HCT116 (cell line): ENCODE measurements around the gene PSME2. TPM values are rescaled to one million over a fixed set of nuclear protein-coding genes. Genes with fewer than 3 reads are reported as not detected.

Experiments used
- ATAC-seq: fragments of 200-7000 bp; cut with Tn5 transposase; 2 replicates; pipeline ENCODE4 v1.9.1; 2020; ENCODE audit warnings: mild to moderate bottlenecking, moderate library complexity
- BruUV-seq: library from RNA; stranded (reverse); fragments of 400-500 nt; replicated peaks from 2 replicates; lab custom pipeline; 2021; lab: Mats Ljungman, UMichigan
- CTCF ChIA-PET: fragments of 300-600 bp; sonication (Branson Sonifier 250); formaldehyde crosslinking; loops from one replicate; lab custom pipeline; 2021; ENCODE audit warnings: antibody characterized with exemption; lab: Charles Lee
- POLR2A ChIA-PET: fragments of 300-600, 350-600 bp; sonication (Branson Sonifier 250); formaldehyde crosslinking; loops from one replicate; lab custom pipeline; 2021; ENCODE audit warnings: antibody characterized with exemption; lab: Charles Lee
- RAD21 ChIA-PET, 2 experiments: fragments of 300-600 bp; sonication (Branson Sonifier 250); formaldehyde crosslinking; loops; one replicate each; lab custom pipeline; 2023; ENCODE audit warnings: low total read pairs in 2 of 2; ENCODE audit not compliant: uncharacterized antibody in 2 of 2, unreplicated experiment in 2 of 2, low non-redundant PET in 1 of 2; lab: Charles Lee
- DNase-seq: peaks from one replicate; pipeline ENCODE4 v3.0.0-alpha.2; 2010; ENCODE audit warnings: low read depth, low spot score
- H2AFZ ChIP-seq: fragments of 200-600 bp; shearing (Covaris generic), sonication (generic); 2 replicates; pipeline ENCODE4 v1.6.1; 2017; ENCODE audit warnings: low read depth, mixed run types, mixed read lengths, antibody characterized with exemption, low read length; ENCODE audit not compliant: poor library complexity, severe bottlenecking
- H3K27ac ChIP-seq: 2 replicates; pipeline ENCODE4 v1.5.1; 2012; ENCODE audit warnings: low read depth, low read length
- H3K27me3 ChIP-seq: fragments of 200-600 bp; sonication (generic); 2 replicates; pipeline ENCODE4 v1.6.1; 2016; ENCODE audit warnings: mixed run types, low read length, mixed read lengths; ENCODE audit not compliant: insufficient read depth
- H3K36me3 ChIP-seq, 2 experiments: fragments of 200-500 bp in 1 of 2; fragments of 200-600 bp in 1 of 2; sonication (Bioruptor generic) in 1 of 2; sonication (generic) in 1 of 2; 2 replicates each; pipeline versions ENCODE4 v1.5.1 to v1.6.1; 2014 to 2016; ENCODE audit warnings: low read length in 2 of 2, inconsistent platforms in 1 of 2, mixed read lengths in 1 of 2, mixed run types in 1 of 2; ENCODE audit not compliant: insufficient read depth in 2 of 2, control insufficient read depth in 1 of 2
- H3K4me1 ChIP-seq, 2 experiments: fragments of 200-600 bp in 1 of 2; sonication (generic) in 1 of 2; 2 replicates each; pipeline versions ENCODE4 v1.5.1 to v1.6.1; 2012 to 2017; ENCODE audit warnings: low read length in 2 of 2, inconsistent platforms in 1 of 2, mild to moderate bottlenecking in 1 of 2, mixed read lengths in 1 of 2, mixed run types in 1 of 2, moderate library complexity in 1 of 2; ENCODE audit not compliant: insufficient read depth in 2 of 2, control insufficient read depth in 1 of 2
- H3K4me2 ChIP-seq: fragments of 200-600 bp; sonication (generic); 2 replicates; pipeline ENCODE4 v1.6.1; 2017; ENCODE audit warnings: mixed run types, low read length, mixed read lengths
- H3K4me3 ChIP-seq, 2 experiments: fragments of 200-600 bp in 1 of 2; sonication (generic) in 1 of 2; replicated peaks in 1 of 2; 2 replicates each; pipeline ENCODE4 v1.5.1; 2011 to 2016; ENCODE audit warnings: low read length in 2 of 2, control low read depth in 1 of 2, low read depth in 1 of 2, mild to moderate bottlenecking in 1 of 2, mixed read lengths in 1 of 2, mixed run types in 1 of 2
- H3K79me2 ChIP-seq: fragments of 200-600 bp; sonication (generic); 2 replicates; pipeline ENCODE4 v1.6.1; 2017; ENCODE audit warnings: mild to moderate bottlenecking, mixed run types, low read length, moderate library complexity, mixed read lengths; ENCODE audit not compliant: insufficient read depth
- H3K9ac ChIP-seq: fragments of 200-600 bp; sonication (generic); 2 replicates; pipeline ENCODE4 v1.6.1; 2016; ENCODE audit warnings: low read length, mixed read lengths
- H3K9me2 ChIP-seq: fragments of 200-600 bp; sonication (generic), shearing (Covaris generic); 2 replicates; pipeline ENCODE4 v1.6.1; 2017; ENCODE audit warnings: mixed run types, mild to moderate bottlenecking, moderate library complexity; ENCODE audit not compliant: insufficient read depth
- H3K9me3 ChIP-seq, 2 experiments: fragments of 200-500 bp in 1 of 2; fragments of 200-600 bp in 1 of 2; sonication (Bioruptor generic) in 1 of 2; sonication (generic) in 1 of 2; 2 replicates each; pipeline ENCODE4 v1.6.1; 2014 to 2017; ENCODE audit warnings: low read length in 2 of 2, mixed read lengths in 2 of 2, inconsistent platforms in 1 of 2, low read depth in 1 of 2, mild to moderate bottlenecking in 1 of 2, mixed run types in 1 of 2, moderate library complexity in 1 of 2; ENCODE audit not compliant: control insufficient read depth in 1 of 2, insufficient read depth in 1 of 2
- H4K20me1 ChIP-seq: fragments of 200-600 bp; sonication (generic), shearing (Covaris generic); 2 replicates; pipeline ENCODE4 v1.6.1; 2017; ENCODE audit warnings: mixed run types, mild to moderate bottlenecking, moderate library complexity; ENCODE audit not compliant: insufficient read depth
- ATF3 ChIP-seq: IDR thresholded peaks from 2 replicates; pipeline ENCODE4 v1.6.1; 2012
- CBX3 ChIP-seq: IDR thresholded peaks from 2 replicates; pipeline ENCODE4 v1.6.1; 2012; ENCODE audit warnings: low read depth
- CEBPB ChIP-seq: IDR thresholded peaks from 2 replicates; pipeline ENCODE4 v1.6.1; 2012; ENCODE audit warnings: low read depth
- FOSL1 ChIP-seq: IDR thresholded peaks from 2 replicates; pipeline ENCODE4 v1.6.1; 2012; ENCODE audit warnings: low read depth
- JUND ChIP-seq: IDR thresholded peaks from 2 replicates; pipeline ENCODE4 v1.6.1; 2012
- MAX ChIP-seq: IDR thresholded peaks from 2 replicates; pipeline ENCODE4 v1.6.1; 2012
- POLR2A ChIP-seq: IDR thresholded peaks from 2 replicates; pipeline ENCODE4 v1.7.0; 2011; ENCODE audit warnings: borderline replicate concordance; ENCODE audit not compliant: insufficient read depth, insufficient read length; ENCODE audit errors: extremely low read depth
- RAD21 ChIP-seq: IDR thresholded peaks from 2 replicates; pipeline ENCODE4 v1.6.1; 2012; ENCODE audit warnings: low read depth, mild to moderate bottlenecking
- REST ChIP-seq: IDR thresholded peaks from 2 replicates; pipeline ENCODE4 v1.6.1; 2012; ENCODE audit warnings: low read depth
- SIN3A ChIP-seq: IDR thresholded peaks from 2 replicates; pipeline ENCODE4 v1.6.1; 2012; ENCODE audit warnings: low read depth
- SP1 ChIP-seq: IDR thresholded peaks from 2 replicates; pipeline ENCODE4 v1.6.1; 2012; ENCODE audit warnings: low read depth
- SRF ChIP-seq: IDR thresholded peaks from 2 replicates; pipeline ENCODE4 v1.6.1; 2012; ENCODE audit warnings: low read depth
- TCF7L2 ChIP-seq: IDR thresholded peaks from 2 replicates; pipeline ENCODE4 v1.7.0; 2011; ENCODE audit warnings: borderline replicate concordance, inconsistent platforms; ENCODE audit not compliant: insufficient read depth, insufficient read length; ENCODE audit errors: extremely low read depth
- YY1 ChIP-seq: IDR thresholded peaks from 2 replicates; pipeline ENCODE4 v1.6.1; 2011; ENCODE audit warnings: low read length, low read depth, moderate library complexity, mild to moderate bottlenecking; ENCODE audit not compliant: insufficient replicate concordance; ENCODE audit errors: extremely low read depth
- ZBTB33 ChIP-seq: IDR thresholded peaks from 2 replicates; pipeline ENCODE4 v1.6.1; 2011; ENCODE audit warnings: mild to moderate bottlenecking, low read length, moderate library complexity; ENCODE audit not compliant: insufficient replicate concordance; ENCODE audit errors: extremely low read depth
- ZFX ChIP-seq: fragments of 450-650 bp; IDR thresholded peaks from 2 replicates; pipeline ENCODE4 v1.6.1; 2017
- ZNF274 ChIP-seq: fragments of 200-500 bp; sonication (Bioruptor generic); IDR thresholded peaks from 2 replicates; pipeline ENCODE4 v1.6.1; 2014; ENCODE audit warnings: mild to moderate bottlenecking, low read depth, low read length, inconsistent platforms
- intact Hi-C: fragments of 100-400 bp; cut with micrococcal nuclease; formaldehyde crosslinking; loops from 2 replicates; pipeline ENCODE4 v1.10.0; 2022
- total RNA-seq: library from RNA; stranded (reverse); gene quantifications from one replicate; pipeline ENCODE4 v1.2.1, GENCODE V29; 2021; ENCODE audit not compliant: unreplicated experiment

Gene PSME2
- total RNA-seq, 1 experiment from 2014 or later = 160 TPM

- POLR2A ChIA-PET = interaction anchor here (1.3 kb wide), 1 partner anchor 22 kb away, joined by 3 read pairs; the partner anchor contains the start of gene IRF9
- Histone ChIP-seq H3K9ac (no peak overlapping the region), H4K20me1 (no peaks in the 10 kb centered on the region), H3K27ac (no peak overlapping the region), H2AFZ (no peak overlapping the region), H3K9me2 (no peaks in the 10 kb centered on the region), H3K4me1 (peaks cover 8 to 10% of the 10 kb centered on the region in 2 experiments; a peak in 3 of 4 replicates), H3K4me3 (no peak overlapping the region), H3K4me2 (no peak overlapping the region), H3K27me3 (no peaks in the 10 kb centered on the region), H3K36me3 (peaks cover 43 to 60% of the 10 kb centered on the region in 2 experiments; a peak in 3 of 4 replicates), H3K79me2 (peaks cover 33% of the 10 kb centered on the region), H3K9me3 (no peaks in the 10 kb centered on the region)
- DNase-seq (no peak), ATAC-seq (no peak)
- intact Hi-C loops = no loop called here
- TF ChIP-seq SIN3A = no peak
- TF ChIP-seq TCF7L2 = no peak
- no peak for TF ChIP-seq YY1
- TF ChIP-seq SP1 = no peak
- TF ChIP-seq ZFX = no peak
- no peak for TF ChIP-seq JUND
- TF ChIP-seq ATF3 = no peak
- TF ChIP-seq SRF = no peak
- no peak for TF ChIP-seq CEBPB
- no peak for TF ChIP-seq CBX3
- TF ChIP-seq ZBTB33 = no peak
- no peak for TF ChIP-seq MAX
- TF ChIP-seq POLR2A = no peak
- TF ChIP-seq RAD21 = no peak
- no peak for TF ChIP-seq FOSL1
- TF ChIP-seq REST = no peak
- no peak for TF ChIP-seq ZNF274
- BruUV-seq = no TSS peak
- RAD21 ChIA-PET = no interaction called here
- CTCF ChIA-PET = no interaction called here
Measured at GRCh38 chr14:24183014-24183481, 36.6 kb upstream of the PSME2 start.
